ENCODE data around the gene ABCD4.
"Not testable (repeated sequence)": the region's sequence is repeated elsewhere in the genome, so short reads cannot be mapped to it uniquely, and the experiment has no call there.

Gene ABCD4

GRCh38 chr14:74333909-74334308 is 31.2 kb upstream of the ABCD4 start:
- no peak for ATAC-seq (ENCODE audit: low read depth)
- Histone ChIP-seq H3K9me3 (ENCODE audit: severe bottlenecking) (no peaks in the 10 kb centered on the region), H3K4me3 (ENCODE audit: severe bottlenecking) (no peak overlapping the region), H3K27ac (ENCODE audit: poor library complexity, severe bottlenecking) (no peak overlapping the region), H3K36me3 (ENCODE audit: low read depth) (no peaks in the 10 kb centered on the region), H3K4me1 (ENCODE audit: insufficient read depth, poor library complexity, severe bottlenecking) (no peaks in the 10 kb centered on the region), H3K27me3 (ENCODE audit: insufficient read depth, poor library complexity, severe bottlenecking) (peaks cover 3% of the 10 kb centered on the region)
- TF ChIP-seq CTCF (IDR thresholded peaks at IDR 0.05; ENCODE audit: poor library complexity, severe bottlenecking) = no peak
- DNase-seq (ENCODE audit: low spot score) = no peak

- not testable (repeated sequence) for H3K36me3 ChIP-seq (ENCODE audit: low read depth); H3K4me1 ChIP-seq (ENCODE audit: insufficient read depth, poor library complexity, severe bottlenecking); DNase-seq (ENCODE audit: low spot score); H3K27ac ChIP-seq (ENCODE audit: poor library complexity, severe bottlenecking); H3K27me3 ChIP-seq (ENCODE audit: insufficient read depth, poor library complexity, severe bottlenecking); H3K9me3 ChIP-seq (ENCODE audit: severe bottlenecking); ATAC-seq (ENCODE audit: low read depth); H3K4me3 ChIP-seq (ENCODE audit: severe bottlenecking)
Measured at GRCh38 chr14:74329950-74330552, 27.3 kb upstream of the ABCD4 start.

GRCh38 chr14:74326369-74327152 is 23.8 kb upstream of the ABCD4 start:
- Histone ChIP-seq H3K9me3 (ENCODE audit: severe bottlenecking) (no peaks in the 10 kb centered on the region), H3K4me3 (ENCODE audit: severe bottlenecking) (no peak overlapping the region), H3K4me1 (ENCODE audit: insufficient read depth, poor library complexity, severe bottlenecking) (no peaks in the 10 kb centered on the region), H3K36me3 (ENCODE audit: low read depth) (no peaks in the 10 kb centered on the region), H3K27me3 (ENCODE audit: insufficient read depth, poor library complexity, severe bottlenecking) (no peaks in the 10 kb centered on the region), H3K27ac (ENCODE audit: poor library complexity, severe bottlenecking) (no peak overlapping the region)
- no peak for TF ChIP-seq CTCF (IDR thresholded peaks at IDR 0.05; ENCODE audit: poor library complexity, severe bottlenecking)
- ATAC-seq (ENCODE audit: low read depth) (0 out of 3 replicates have a peak, but pooled peaks have one; percentile 27), DNase-seq (ENCODE audit: low spot score) (no peak)

- Histone ChIP-seq H3K27ac (ENCODE audit: poor library complexity, severe bottlenecking) (no peak overlapping the region), H3K4me3 (ENCODE audit: severe bottlenecking) (no peak overlapping the region), H3K36me3 (ENCODE audit: low read depth) (no peaks in the 10 kb centered on the region), H3K9me3 (ENCODE audit: severe bottlenecking) (no peaks in the 10 kb centered on the region), H3K4me1 (ENCODE audit: insufficient read depth, poor library complexity, severe bottlenecking) (no peaks in the 10 kb centered on the region), H3K27me3 (ENCODE audit: insufficient read depth, poor library complexity, severe bottlenecking) (no peaks in the 10 kb centered on the region)
- no peak for TF ChIP-seq CTCF (IDR thresholded peaks at IDR 0.05; ENCODE audit: poor library complexity, severe bottlenecking)
- no peak for DNase-seq (ENCODE audit: low spot score)
- ATAC-seq (ENCODE audit: low read depth) = no peak
Measured at GRCh38 chr14:74325446-74325845, 22.7 kb upstream of the ABCD4 start.

GRCh38 chr14:74324931-74325361 is 22.2 kb upstream of the ABCD4 start:
- Histone ChIP-seq H3K27me3 (ENCODE audit: insufficient read depth, poor library complexity, severe bottlenecking) (no peaks in the 10 kb centered on the region), H3K4me3 (ENCODE audit: severe bottlenecking) (no peak overlapping the region), H3K4me1 (ENCODE audit: insufficient read depth, poor library complexity, severe bottlenecking) (no peaks in the 10 kb centered on the region), H3K36me3 (ENCODE audit: low read depth) (no peaks in the 10 kb centered on the region), H3K9me3 (ENCODE audit: severe bottlenecking) (no peaks in the 10 kb centered on the region), H3K27ac (ENCODE audit: poor library complexity, severe bottlenecking) (no peak overlapping the region)
- DNase-seq (ENCODE audit: low spot score) (no peak), ATAC-seq (ENCODE audit: low read depth) (0 out of 3 replicates have a peak, but pooled peaks have one; percentile 29)
- peak; percentile 90 for TF ChIP-seq CTCF (IDR thresholded peaks at IDR 0.05; ENCODE audit: poor library complexity, severe bottlenecking)
